HepG2 (cell line): ENCODE data around the gene CAMK2N2. TPM values are rescaled to one million over a fixed set of nuclear protein-coding genes. Genes with fewer than 3 reads are reported as not detected.

ENCODE experiments used
- AHR ChIP-seq: IDR thresholded peaks from 2 replicates; pipeline ENCODE4 v1.6.1; 2018; ENCODE audit warnings: missing genetic modification reagents, missing compliant biosample characterization
- AKAP8 ChIP-seq: sonication (generic); formaldehyde crosslinking; IDR thresholded peaks from 2 replicates; pipeline ENCODE4 v1.5.1; 2020; ENCODE audit warnings: mild to moderate bottlenecking, missing genetic modification reagents
- CHD4 ChIP-seq: fragments of 200-600 bp; sonication (generic); IDR thresholded peaks from 2 replicates; pipeline ENCODE4 v1.7.0; 2017; ENCODE audit warnings: mild to moderate bottlenecking, low read length, borderline replicate concordance
- HCFC1 ChIP-seq: fragments of 150-350 bp; IDR thresholded peaks from 2 replicates; pipeline ENCODE4 v1.6.1; 2014; ENCODE audit warnings: low read depth, low read length
- HNRNPUL1 ChIP-seq: fragments of 200-400 bp; formaldehyde crosslinking; IDR thresholded peaks from 2 replicates; pipeline ENCODE4 v1.6.1; 2017; ENCODE audit warnings: low read depth, mild to moderate bottlenecking, low read length, moderate library complexity
- HOXD1 ChIP-seq: sonication (generic); formaldehyde crosslinking; IDR thresholded peaks from 2 replicates; pipeline ENCODE4 v1.5.0; 2020; ENCODE audit warnings: missing genetic modification reagents
- MYC ChIP-seq: sonication (generic); formaldehyde crosslinking; IDR thresholded peaks from 2 replicates; pipeline ENCODE4 v1.9.0; 2021; ENCODE audit warnings: missing genetic modification reagents, borderline replicate concordance
- NFE2 ChIP-seq: sonication (generic); formaldehyde crosslinking; IDR thresholded peaks from 2 replicates; pipeline ENCODE4 v1.4.0; 2020; ENCODE audit warnings: missing genetic modification reagents
- PTBP1 ChIP-seq: fragments of 200-400 bp; formaldehyde crosslinking; IDR thresholded peaks from 2 replicates; pipeline ENCODE4 v1.6.1; 2018; ENCODE audit warnings: low read length, low read depth; ENCODE audit not compliant: poor library complexity, severe bottlenecking
- SALL1 ChIP-seq: sonication (generic); formaldehyde crosslinking; IDR thresholded peaks from 2 replicates; pipeline ENCODE4 v1.8.0; 2022; ENCODE audit warnings: mild to moderate bottlenecking, missing genetic modification reagents
- SP140L ChIP-seq: sonication (generic); formaldehyde crosslinking; IDR thresholded peaks from 2 replicates; pipeline ENCODE4 v1.4.0; 2020; ENCODE audit warnings: missing genetic modification reagents, borderline replicate concordance
- STAT5B ChIP-seq: sonication (generic); formaldehyde crosslinking; IDR thresholded peaks from 2 replicates; pipeline ENCODE4 v1.4.0; 2020; ENCODE audit warnings: missing genetic modification reagents
- ZNF30 ChIP-seq: sonication (generic); formaldehyde crosslinking; IDR thresholded peaks from 2 replicates; pipeline ENCODE4 v1.5.0; 2020; ENCODE audit warnings: mild to moderate bottlenecking, missing genetic modification reagents
- ZNF543 ChIP-seq: sonication (generic); formaldehyde crosslinking; IDR thresholded peaks from 2 replicates; pipeline ENCODE4 v1.4.0; 2020; ENCODE audit warnings: mild to moderate bottlenecking, missing genetic modification reagents
- ZNF564 ChIP-seq: sonication (generic); formaldehyde crosslinking; IDR thresholded peaks from 2 replicates; pipeline ENCODE4 v1.8.1; 2023; ENCODE audit warnings: mild to moderate bottlenecking, missing genetic modification reagents
- ZNF720 ChIP-seq: sonication (generic); formaldehyde crosslinking; IDR thresholded peaks from 2 replicates; pipeline ENCODE4 v1.4.0; 2020; ENCODE audit warnings: missing genetic modification reagents
- ZSCAN22 ChIP-seq: sonication (generic); formaldehyde crosslinking; IDR thresholded peaks from 2 replicates; pipeline ENCODE4 v1.4.0; 2020; ENCODE audit warnings: mild to moderate bottlenecking, missing genetic modification reagents
- polyA plus RNA-seq, 8 experiments: library from polyadenylated mRNA; depleted of rRNA in 3 of 8; stranded (reverse) in 7 of 8; unstranded in 1 of 8; fragments of >200 nt; fragmentation: Illumina TruSeq in 4 of 8; extraction: Trizol in 4 of 8; gene quantifications; 2 replicates each; pipeline versions ENCODE4 v1.2.1 to v1.2.3, GENCODE V29; 2011 to 2016; ENCODE audit warnings: low read depth in 4 of 8, missing spikeins in 1 of 8, mixed read lengths in 1 of 8; ENCODE audit not compliant: insufficient read depth in 1 of 8
- total RNA-seq, 5 experiments: library from RNA; depleted of rRNA; stranded (reverse); fragments of >200 nt; fragmentation: Illumina TruSeq; extraction: Trizol; gene quantifications; 2 replicates each; pipeline ENCODE4 v1.2.3, GENCODE V29; 2016; ENCODE audit warnings: low read depth in 1 of 5
- TF ChIP-seq, protein P1 (sequence below): sonication (generic); formaldehyde crosslinking; conservative IDR thresholded peaks from 2 replicates; pipeline ENCODE4 v1.4.0; 2020; ENCODE audit warnings: mild to moderate bottlenecking, missing genetic modification reagents, moderate library complexity
- TF ChIP-seq, protein P2 (sequence below): IDR thresholded peaks from 2 replicates; pipeline ENCODE4 v1.6.1; 2016; ENCODE audit warnings: mild to moderate bottlenecking
- TF ChIP-seq, protein P3 (sequence below): sonication (generic); formaldehyde crosslinking; IDR thresholded peaks from 2 replicates; pipeline ENCODE4 v1.4.0; 2020; ENCODE audit warnings: missing genetic modification reagents
- TF ChIP-seq, protein P4 (sequence below): sonication (generic); formaldehyde crosslinking; conservative IDR thresholded peaks from 2 replicates; pipeline ENCODE4 v1.4.0; 2020; ENCODE audit warnings: missing genetic modification reagents

CAMK2N2 gene
- total and polyA plus RNA-seq, 2 of the 13 experiments (the other 11 are each of a cell fraction or from before 2014, with no cell fraction given) = 0.12 to 0.27 TPM

DNA sequence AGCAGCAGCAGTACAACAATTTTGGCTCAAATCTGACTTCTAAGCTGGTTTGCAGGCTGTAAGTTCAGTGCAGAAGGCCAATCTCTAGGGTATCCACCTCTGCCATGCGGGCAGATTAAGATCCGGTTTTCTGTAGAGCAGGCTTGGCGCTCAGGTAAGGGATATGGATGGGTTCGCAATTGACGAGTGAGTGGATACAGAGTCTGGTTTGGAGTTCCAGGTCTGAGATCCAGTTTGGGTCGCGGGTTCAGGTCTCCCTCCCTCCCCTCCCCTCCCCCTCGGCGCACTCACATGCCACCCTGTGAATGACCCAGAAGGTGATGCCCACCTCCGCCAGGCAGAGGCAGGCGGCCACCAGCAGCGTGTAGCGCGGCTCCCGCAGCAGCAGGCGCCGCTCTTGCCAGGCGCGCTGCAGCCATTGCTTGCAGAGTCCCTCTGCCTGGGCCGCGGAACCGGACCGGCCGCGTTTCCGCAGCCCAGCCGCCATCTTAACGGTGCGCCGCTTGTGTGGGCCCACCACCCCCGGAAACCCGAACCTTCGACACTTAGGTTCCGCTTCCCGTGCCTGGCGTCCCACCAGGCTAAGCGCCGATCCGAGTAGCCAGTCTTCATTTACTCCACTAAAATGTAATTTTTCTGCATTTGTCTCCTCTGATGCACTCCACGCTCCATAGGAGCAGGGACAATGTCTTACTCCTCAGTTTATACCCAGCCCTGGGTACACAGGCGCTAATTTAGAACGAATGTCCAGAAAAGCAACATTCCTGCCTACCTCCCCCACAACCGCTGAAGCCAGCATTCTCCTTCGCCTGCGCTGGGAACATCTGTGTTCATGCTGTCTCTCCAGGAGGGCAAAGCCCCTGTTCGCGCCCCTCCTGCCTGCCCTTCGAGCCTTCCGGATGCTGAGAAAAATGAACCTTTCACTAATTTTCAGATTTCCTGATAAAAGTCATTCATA, 12.6 kb downstream of the CAMK2N2 start, which contains the start of gene ALG3 (continued):
- TF ChIP-seq, protein P1, sequence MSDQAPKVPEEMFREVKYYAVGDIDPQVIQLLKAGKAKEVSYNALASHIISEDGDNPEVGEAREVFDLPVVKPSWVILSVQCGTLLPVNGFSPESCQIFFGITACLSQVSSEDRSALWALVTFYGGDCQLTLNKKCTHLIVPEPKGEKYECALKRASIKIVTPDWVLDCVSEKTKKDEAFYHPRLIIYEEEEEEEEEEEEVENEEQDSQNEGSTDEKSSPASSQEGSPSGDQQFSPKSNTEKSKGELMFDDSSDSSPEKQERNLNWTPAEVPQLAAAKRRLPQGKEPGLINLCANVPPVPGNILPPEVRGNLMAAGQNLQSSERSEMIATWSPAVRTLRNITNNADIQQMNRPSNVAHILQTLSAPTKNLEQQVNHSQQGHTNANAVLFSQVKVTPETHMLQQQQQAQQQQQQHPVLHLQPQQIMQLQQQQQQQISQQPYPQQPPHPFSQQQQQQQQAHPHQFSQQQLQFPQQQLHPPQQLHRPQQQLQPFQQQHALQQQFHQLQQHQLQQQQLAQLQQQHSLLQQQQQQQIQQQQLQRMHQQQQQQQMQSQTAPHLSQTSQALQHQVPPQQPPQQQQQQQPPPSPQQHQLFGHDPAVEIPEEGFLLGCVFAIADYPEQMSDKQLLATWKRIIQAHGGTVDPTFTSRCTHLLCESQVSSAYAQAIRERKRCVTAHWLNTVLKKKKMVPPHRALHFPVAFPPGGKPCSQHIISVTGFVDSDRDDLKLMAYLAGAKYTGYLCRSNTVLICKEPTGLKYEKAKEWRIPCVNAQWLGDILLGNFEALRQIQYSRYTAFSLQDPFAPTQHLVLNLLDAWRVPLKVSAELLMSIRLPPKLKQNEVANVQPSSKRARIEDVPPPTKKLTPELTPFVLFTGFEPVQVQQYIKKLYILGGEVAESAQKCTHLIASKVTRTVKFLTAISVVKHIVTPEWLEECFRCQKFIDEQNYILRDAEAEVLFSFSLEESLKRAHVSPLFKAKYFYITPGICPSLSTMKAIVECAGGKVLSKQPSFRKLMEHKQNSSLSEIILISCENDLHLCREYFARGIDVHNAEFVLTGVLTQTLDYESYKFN (CRISPR knock-in tag) = no peak
- TF ChIP-seq HCFC1 (peak; percentile 70), ZNF564 (CRISPR knock-in tag) (peak; percentile 86; the same call in 1 of the 2 replicates), MYC (CRISPR knock-in tag) (peak; percentile 97), NFE2 (CRISPR knock-in tag) (no peak), SALL1 (peak; percentile 72), SP140L (CRISPR knock-in tag) (no peak), CHD4 (no peak), AKAP8 (CRISPR knock-in tag) (peak; percentile 75; the same call in 1 of the 2 replicates), ZNF30 (CRISPR knock-in tag) (no peak; the same call in 1 of the 2 replicates), ZNF543 (0 out of 2 replicates have a peak, but pooled peaks have one; percentile 36), HOXD1 (peak; percentile 93), ZSCAN22 (CRISPR knock-in tag) (0 out of 2 replicates have a peak, but pooled peaks have one; percentile 64), AHR (CRISPR knock-in tag) (peak; percentile 90; the same call in 1 of the 2 replicates), ZNF720 (no peak), PTBP1 (no peak), HNRNPUL1 (0 out of 2 replicates have a peak, but pooled peaks have one; percentile 52), STAT5B (CRISPR knock-in tag) (peak; percentile 50; the same call in 1 of the 2 replicates)
- TF ChIP-seq, protein P2, sequence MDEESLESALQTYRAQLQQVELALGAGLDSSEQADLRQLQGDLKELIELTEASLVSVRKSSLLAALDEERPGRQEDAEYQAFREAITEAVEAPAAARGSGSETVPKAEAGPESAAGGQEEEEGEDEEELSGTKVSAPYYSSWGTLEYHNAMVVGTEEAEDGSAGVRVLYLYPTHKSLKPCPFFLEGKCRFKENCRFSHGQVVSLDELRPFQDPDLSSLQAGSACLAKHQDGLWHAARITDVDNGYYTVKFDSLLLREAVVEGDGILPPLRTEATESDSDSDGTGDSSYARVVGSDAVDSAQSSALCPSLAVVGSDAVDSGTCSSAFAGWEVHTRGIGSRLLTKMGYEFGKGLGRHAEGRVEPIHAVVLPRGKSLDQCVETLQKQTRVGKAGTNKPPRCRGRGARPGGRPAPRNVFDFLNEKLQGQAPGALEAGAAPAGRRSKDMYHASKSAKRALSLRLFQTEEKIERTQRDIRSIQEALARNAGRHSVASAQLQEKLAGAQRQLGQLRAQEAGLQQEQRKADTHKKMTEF (CRISPR knock-in tag) = peak; percentile 66; the same call in 1 of the 2 replicates
- TF ChIP-seq, protein P3, sequence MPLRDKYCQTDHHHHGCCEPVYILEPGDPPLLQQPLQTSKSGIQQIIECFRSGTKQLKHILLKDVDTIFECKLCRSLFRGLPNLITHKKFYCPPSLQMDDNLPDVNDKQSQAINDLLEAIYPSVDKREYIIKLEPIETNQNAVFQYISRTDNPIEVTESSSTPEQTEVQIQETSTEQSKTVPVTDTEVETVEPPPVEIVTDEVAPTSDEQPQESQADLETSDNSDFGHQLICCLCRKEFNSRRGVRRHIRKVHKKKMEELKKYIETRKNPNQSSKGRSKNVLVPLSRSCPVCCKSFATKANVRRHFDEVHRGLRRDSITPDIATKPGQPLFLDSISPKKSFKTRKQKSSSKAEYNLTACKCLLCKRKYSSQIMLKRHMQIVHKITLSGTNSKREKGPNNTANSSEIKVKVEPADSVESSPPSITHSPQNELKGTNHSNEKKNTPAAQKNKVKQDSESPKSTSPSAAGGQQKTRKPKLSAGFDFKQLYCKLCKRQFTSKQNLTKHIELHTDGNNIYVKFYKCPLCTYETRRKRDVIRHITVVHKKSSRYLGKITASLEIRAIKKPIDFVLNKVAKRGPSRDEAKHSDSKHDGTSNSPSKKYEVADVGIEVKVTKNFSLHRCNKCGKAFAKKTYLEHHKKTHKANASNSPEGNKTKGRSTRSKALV (CRISPR knock-in tag) = no peak
- TF ChIP-seq, protein P4, sequence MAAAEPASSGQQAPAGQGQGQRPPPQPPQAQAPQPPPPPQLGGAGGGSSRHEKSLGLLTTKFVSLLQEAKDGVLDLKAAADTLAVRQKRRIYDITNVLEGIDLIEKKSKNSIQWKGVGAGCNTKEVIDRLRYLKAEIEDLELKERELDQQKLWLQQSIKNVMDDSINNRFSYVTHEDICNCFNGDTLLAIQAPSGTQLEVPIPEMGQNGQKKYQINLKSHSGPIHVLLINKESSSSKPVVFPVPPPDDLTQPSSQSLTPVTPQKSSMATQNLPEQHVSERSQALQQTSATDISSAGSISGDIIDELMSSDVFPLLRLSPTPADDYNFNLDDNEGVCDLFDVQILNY (CRISPR knock-in tag) = no peak
